Cardiac fibroblast (primary cell): ENCODE data around the gene MAP2K4.
"Not testable (repeated sequence)": the region's sequence is repeated elsewhere in the genome, so short reads cannot be mapped to it uniquely, and the experiment has no call there.

Source experiments
- DNase-seq, 2 donors: peaks; one replicate each; pipeline versions ENCODE4 v3.0.0 to v3.0.0-alpha.2; 2010; ENCODE audit warnings: low read depth in 2 of 2
- H3K4me3 ChIP-seq, 2 donors: replicated peaks in 1 of 2; 1 replicate in 1 of 2; 2 replicates in 1 of 2; pipeline ENCODE4 v1.5.1; 2011; ENCODE audit warnings: low read depth in 2 of 2, low read length in 2 of 2, mild to moderate bottlenecking in 2 of 2, moderate library complexity in 1 of 2
- CTCF ChIP-seq: IDR thresholded peaks from one replicate; pipeline ENCODE4 v1.5.1; 2011; ENCODE audit warnings: low read depth, mild to moderate bottlenecking, low read length, inconsistent platforms

The MAP2K4 gene

GRCh38 chr17:12133183-12133582 is 112.5 kb downstream of the MAP2K4 start:
- DNase-seq, result no peak
- H3K4me3 ChIP-seq, result no peak overlapping the region
- TF ChIP-seq CTCF, result no peak

GRCh38 chr17:12134101-12134500 is 113.4 kb downstream of the MAP2K4 start:
- DNase-seq, result no peak
- H3K4me3 ChIP-seq, result no peak overlapping the region
- no peak for TF ChIP-seq CTCF

GRCh38 chr17:12134587-12134986 is 113.9 kb downstream of the MAP2K4 start:
- DNase-seq, result no peak
- TF ChIP-seq CTCF, result no peak
- no peak overlapping the region for H3K4me3 ChIP-seq

- no peak for DNase-seq
- no peak overlapping the region for H3K4me3 ChIP-seq
- TF ChIP-seq CTCF, result no peak
These were observed 115.6 kb downstream of the MAP2K4 start for GRCh38 chr17:12136243-12136642.

GRCh38 chr17:12136646-12137045 is 116.0 kb downstream of the MAP2K4 start:
- no peak for DNase-seq
- no peak for TF ChIP-seq CTCF
- no peak overlapping the region for H3K4me3 ChIP-seq

GRCh38 chr17:12137859-12138258 is 117.2 kb downstream of the MAP2K4 start:
- H3K4me3 ChIP-seq, result no peak overlapping the region
- DNase-seq, result no peak
- no peak for TF ChIP-seq CTCF

- TF ChIP-seq CTCF, result no peak
- H3K4me3 ChIP-seq, result no peak overlapping the region
- no peak for DNase-seq
These were observed 120.0 kb downstream of the MAP2K4 start for GRCh38 chr17:12140685-12141084.

GRCh38 chr17:12162187-12162586 is 141.5 kb downstream of the MAP2K4 start:
- not testable (repeated sequence) for DNase-seq, H3K4me3 ChIP-seq
